GM18517 (cell line): ENCODE results near the gene FAM240B.

Source experiments
- ATAC-seq: cut with Tn5 transposase; IDR thresholded peaks from one replicate; pipeline ENCODE4 v1.9.1; 2021; ENCODE audit warnings: mild to moderate bottlenecking, moderate library complexity; ENCODE audit not compliant: unreplicated experiment

The FAM240B gene

GRCh38 chr9:38671372-38671731, 48.6 kb downstream of the FAM240B start:
- ATAC-seq = no peak

GRCh38 chr9:38670542-38671371, 49.2 kb downstream of the FAM240B start:
- ATAC-seq = no peak

- no peak for ATAC-seq
Measured at GRCh38 chr9:38668791-38669466, 51.0 kb downstream of the FAM240B start.

GRCh38 chr9:38662763-38663593, 57.0 kb downstream of the FAM240B start:
- no peak for ATAC-seq

GRCh38 chr9:38659538-38659937, 60.4 kb downstream of the FAM240B start:
- ATAC-seq = no peak

- ATAC-seq = no peak
Measured at GRCh38 chr9:38656896-38657295, 63.0 kb downstream of the FAM240B start.

- no peak for ATAC-seq
Measured at GRCh38 chr9:38652486-38652885, 67.4 kb downstream of the FAM240B start.

- ATAC-seq = no peak
Measured at GRCh38 chr9:38652044-38652443, 67.9 kb downstream of the FAM240B start.

- ATAC-seq = no peak
Measured at GRCh38 chr9:38651400-38652042, 68.4 kb downstream of the FAM240B start.

- no peak for ATAC-seq
Measured at GRCh38 chr9:38650564-38650963, 69.4 kb downstream of the FAM240B start.

- ATAC-seq = no peak
Measured at GRCh38 chr9:38649731-38650363, 70.1 kb downstream of the FAM240B start.

GRCh38 chr9:38644601-38645000, 75.3 kb downstream of the FAM240B start:
- ATAC-seq = no peak
